ENCODE results near the gene LAMA4. TPM values are rescaled to one million over a fixed set of nuclear protein-coding genes. Genes with fewer than 3 reads are reported as not detected.

Gene LAMA4
- total RNA-seq, 1 experiment from 2014 or later: 0.72 TPM

DNA sequence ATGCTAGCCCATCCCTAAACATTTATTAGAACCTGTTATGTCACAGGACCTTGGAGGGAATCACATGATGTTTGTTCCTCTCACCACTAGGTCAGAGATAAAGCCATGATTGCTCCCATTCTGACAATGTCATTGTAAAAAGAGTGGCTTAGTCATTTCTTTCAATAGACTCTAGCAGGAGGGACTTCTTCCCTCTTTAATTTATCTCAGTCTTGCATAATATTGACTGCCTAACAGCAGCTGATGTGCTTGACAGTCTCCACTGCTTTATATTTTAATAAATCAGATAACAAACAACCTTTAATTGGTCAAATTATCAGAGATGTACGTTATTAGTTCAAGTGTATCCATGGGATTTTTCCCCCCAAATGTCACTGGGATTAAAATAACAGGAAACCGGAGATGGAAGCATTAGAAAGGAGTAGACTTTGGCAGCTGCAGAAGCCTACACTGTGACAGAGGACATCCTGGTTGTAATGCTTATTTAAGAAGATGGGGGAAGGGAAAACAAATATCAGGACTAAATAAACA lies 39.6 kb downstream of the LAMA4 start:
- no TSS peak for BruUV-seq (replicated peaks)
- Mint-ChIP-seq H3K27ac (ENCODE audit: low read depth, unreplicated experiment) (no peak overlapping the region), H3K27me3 (ENCODE audit: insufficient read depth, unreplicated experiment) (no peaks in the 10 kb centered on the region), H3K4me1 (ENCODE audit: insufficient read depth, unreplicated experiment) (peaks cover 22% of the 10 kb centered on the region), H3K36me3 (ENCODE audit: insufficient read depth, unreplicated experiment) (no peaks in the 10 kb centered on the region), H3K9me3 (ENCODE audit: unreplicated experiment) (no peaks in the 10 kb centered on the region), H3K4me3 (ENCODE audit: unreplicated experiment) (no peak overlapping the region)
- DNase-seq (ENCODE audit: unreplicated experiment): no peak
- CTCF ChIA-PET: interaction anchor here (1.1 to 1.8 kb wide), 3 partner anchors 34 to 90 kb away, joined by 3 to 7 read pairs (median 5); no protein-coding TSS in a partner anchor
- intact Hi-C loops (cut with micrococcal nuclease): no loop called here
- no peak for TF ChIP-seq CTCF (IDR thresholded peaks at IDR 0.05; ENCODE audit: unreplicated experiment)
- POLR2A ChIA-PET: no interaction called here

GRCh38 chr6:112210852-112211251 lies 43.5 kb downstream of the LAMA4 start:
- Mint-ChIP-seq H3K4me1 (ENCODE audit: insufficient read depth, unreplicated experiment) (peaks cover 3% of the 10 kb centered on the region), H3K36me3 (ENCODE audit: insufficient read depth, unreplicated experiment) (no peaks in the 10 kb centered on the region), H3K27ac (ENCODE audit: low read depth, unreplicated experiment) (no peak overlapping the region), H3K9me3 (ENCODE audit: unreplicated experiment) (no peaks in the 10 kb centered on the region), H3K4me3 (ENCODE audit: unreplicated experiment) (no peak overlapping the region), H3K27me3 (ENCODE audit: insufficient read depth, unreplicated experiment) (no peaks in the 10 kb centered on the region)
- TF ChIP-seq CTCF (IDR thresholded peaks at IDR 0.05; ENCODE audit: unreplicated experiment): no peak
- intact Hi-C loops (cut with micrococcal nuclease): no loop called here
- no peak for DNase-seq (ENCODE audit: unreplicated experiment)
- POLR2A ChIA-PET: interaction anchor here (0.6 kb wide), 1 partner anchor 11 kb away, joined by 3 read pairs; no protein-coding TSS in a partner anchor
- CTCF ChIA-PET: interaction anchor here (0.6 kb wide), 1 partner anchor 1124 kb away, joined by 3 read pairs; the partner anchor contains the start of gene SLC16A10
- no TSS peak for BruUV-seq (replicated peaks)

DNA sequence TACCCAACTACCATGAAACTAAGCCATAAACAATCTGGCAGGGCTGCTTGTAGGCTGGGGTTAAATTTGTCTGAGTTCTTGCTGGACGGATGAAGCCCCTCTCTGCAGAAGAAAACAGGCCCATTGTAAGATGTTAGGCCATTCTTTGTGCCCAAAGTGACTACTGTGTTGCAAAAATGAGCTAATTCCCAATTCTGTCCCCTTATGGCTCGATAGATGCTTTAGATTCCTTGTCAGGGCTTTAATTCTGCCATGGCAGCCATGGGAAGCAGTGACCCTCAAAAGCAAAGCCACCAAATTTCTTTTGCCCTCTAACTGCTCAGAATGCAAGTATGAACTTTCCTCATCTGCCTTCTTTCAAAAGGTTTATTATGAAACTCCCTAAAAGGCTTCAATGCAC lies 45.2 kb downstream of the LAMA4 start:
- intact Hi-C loops (cut with micrococcal nuclease): no loop called here
- H3K4me1 Mint-ChIP-seq (ENCODE audit: insufficient read depth, unreplicated experiment): peaks cover 18% of the 10 kb centered on the region
- no peak for TF ChIP-seq CTCF (IDR thresholded peaks at IDR 0.05; ENCODE audit: unreplicated experiment)
- H3K27me3 Mint-ChIP-seq (ENCODE audit: insufficient read depth, unreplicated experiment): no peaks in the 10 kb centered on the region
- no peaks in the 10 kb centered on the region for H3K36me3 Mint-ChIP-seq (ENCODE audit: insufficient read depth, unreplicated experiment)
- BruUV-seq (replicated peaks): no TSS peak
- H3K27ac Mint-ChIP-seq (ENCODE audit: low read depth, unreplicated experiment): no peak overlapping the region
- ChIA-PET CTCF (no interaction called here), POLR2A (no interaction called here)
- H3K9me3 Mint-ChIP-seq (ENCODE audit: unreplicated experiment): no peaks in the 10 kb centered on the region
- no peak for DNase-seq (ENCODE audit: unreplicated experiment)
- no peak overlapping the region for H3K4me3 Mint-ChIP-seq (ENCODE audit: unreplicated experiment)

DNA sequence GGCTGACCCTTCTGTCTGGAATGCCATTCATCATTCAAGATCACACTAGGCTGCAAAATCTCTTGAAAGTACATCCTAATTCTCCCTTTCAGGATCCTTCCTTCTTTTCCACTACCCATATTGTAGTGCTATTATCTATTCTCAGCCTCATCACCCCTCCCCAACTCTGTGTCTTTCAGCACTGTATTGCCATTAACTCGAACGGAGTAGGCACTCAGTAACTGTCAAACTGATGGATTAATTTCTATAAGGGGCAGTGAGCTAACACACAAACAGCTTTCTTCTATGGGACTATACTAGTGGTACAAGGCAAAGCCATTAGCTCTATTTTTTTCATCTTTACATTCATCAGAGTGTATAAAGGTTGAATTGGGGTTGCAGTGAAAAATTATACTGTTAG lies 46.6 kb downstream of the LAMA4 start:
- H3K27ac Mint-ChIP-seq (ENCODE audit: low read depth, unreplicated experiment): no peak overlapping the region
- H3K4me3 Mint-ChIP-seq (ENCODE audit: unreplicated experiment): no peak overlapping the region
- no TSS peak for BruUV-seq (replicated peaks)
- intact Hi-C loops (cut with micrococcal nuclease): no loop called here
- no peak for TF ChIP-seq CTCF (IDR thresholded peaks at IDR 0.05; ENCODE audit: unreplicated experiment)
- no peaks in the 10 kb centered on the region for H3K36me3 Mint-ChIP-seq (ENCODE audit: insufficient read depth, unreplicated experiment)
- ChIA-PET POLR2A (interaction anchor here (1.1 kb wide), 1 partner anchor 14 kb away, joined by 3 read pairs; no protein-coding TSS in a partner anchor), CTCF (interaction anchor here (0.8 to 1.3 kb wide), 5 partner anchors 9 to 1266 kb away, joined by 3 to 5 read pairs (median 3); no protein-coding TSS in a partner anchor)
- peaks cover 27% of the 10 kb centered on the region for H3K4me1 Mint-ChIP-seq (ENCODE audit: insufficient read depth, unreplicated experiment)
- no peak for DNase-seq (ENCODE audit: unreplicated experiment)
- no peaks in the 10 kb centered on the region for H3K9me3 Mint-ChIP-seq (ENCODE audit: unreplicated experiment)
- no peaks in the 10 kb centered on the region for H3K27me3 Mint-ChIP-seq (ENCODE audit: insufficient read depth, unreplicated experiment)
